HFFc6 (cell line): ENCODE data around the gene ALAS2. TPM values are rescaled to one million over a fixed set of nuclear protein-coding genes. Genes with fewer than 3 reads are reported as not detected.
"Not testable (repeated sequence)": the region's sequence is repeated elsewhere in the genome, so short reads cannot be mapped to it uniquely, and the experiment has no call there.

ENCODE experiments used
- DNase-seq: peaks from one replicate; pipeline ENCODE4 v3.0.0-alpha.2; 2018
- H3K27ac Mint-ChIP-seq: 2 replicates; pipeline ENCODE4 v1.8.0; 2020; ENCODE audit warnings: mild to moderate bottlenecking, mixed read lengths
- H3K27me3 Mint-ChIP-seq: 2 replicates; pipeline ENCODE4 v1.8.0; 2021; ENCODE audit warnings: mild to moderate bottlenecking, moderate library complexity, mixed read lengths; ENCODE audit not compliant: insufficient read depth
- H3K36me3 Mint-ChIP-seq: 2 replicates; pipeline ENCODE4 v1.8.0; 2021; ENCODE audit warnings: low read depth, mixed read lengths
- H3K4me1 Mint-ChIP-seq: 2 replicates; pipeline ENCODE4 v1.8.0; 2020; ENCODE audit warnings: low read depth, mixed read lengths
- H3K4me3 Mint-ChIP-seq: 2 replicates; pipeline ENCODE4 v1.8.0; 2020; ENCODE audit warnings: mild to moderate bottlenecking, moderate library complexity, mixed read lengths
- H3K9me3 Mint-ChIP-seq: 2 replicates; pipeline ENCODE4 v1.8.0; 2020; ENCODE audit warnings: mild to moderate bottlenecking, mixed read lengths
- total RNA-seq, 6 experiments: library from RNA; stranded (reverse); fragmentation: NEBNext Ultra II Directional; extraction: Animal tissue kit (Norgen Biotek cat#: 25700); gene quantifications; 2 replicates in 1 of 6; 3 replicates in 5 of 6; pipeline ENCODE4 v1.2.3, GENCODE V29; 2021
- TF ChIP-seq, protein P1 (sequence below): fragments of 200-600 bp; sonication (generic); IDR thresholded peaks from 2 replicates; pipeline ENCODE4 v1.5.0; 2021; ENCODE audit warnings: antibody characterized with exemption, mild to moderate bottlenecking

The ALAS2 gene
- total RNA-seq, 6 experiments from 2014 or later, result not detected

GRCh38 chrX:54991706-54992105, 39.1 kb downstream of the ALAS2 start:
- H3K27ac Mint-ChIP-seq, result no peak overlapping the region
- peaks cover 9% of the 10 kb centered on the region for H3K27me3 Mint-ChIP-seq
- H3K36me3 Mint-ChIP-seq, result no peaks in the 10 kb centered on the region
- TF ChIP-seq, protein P1, sequence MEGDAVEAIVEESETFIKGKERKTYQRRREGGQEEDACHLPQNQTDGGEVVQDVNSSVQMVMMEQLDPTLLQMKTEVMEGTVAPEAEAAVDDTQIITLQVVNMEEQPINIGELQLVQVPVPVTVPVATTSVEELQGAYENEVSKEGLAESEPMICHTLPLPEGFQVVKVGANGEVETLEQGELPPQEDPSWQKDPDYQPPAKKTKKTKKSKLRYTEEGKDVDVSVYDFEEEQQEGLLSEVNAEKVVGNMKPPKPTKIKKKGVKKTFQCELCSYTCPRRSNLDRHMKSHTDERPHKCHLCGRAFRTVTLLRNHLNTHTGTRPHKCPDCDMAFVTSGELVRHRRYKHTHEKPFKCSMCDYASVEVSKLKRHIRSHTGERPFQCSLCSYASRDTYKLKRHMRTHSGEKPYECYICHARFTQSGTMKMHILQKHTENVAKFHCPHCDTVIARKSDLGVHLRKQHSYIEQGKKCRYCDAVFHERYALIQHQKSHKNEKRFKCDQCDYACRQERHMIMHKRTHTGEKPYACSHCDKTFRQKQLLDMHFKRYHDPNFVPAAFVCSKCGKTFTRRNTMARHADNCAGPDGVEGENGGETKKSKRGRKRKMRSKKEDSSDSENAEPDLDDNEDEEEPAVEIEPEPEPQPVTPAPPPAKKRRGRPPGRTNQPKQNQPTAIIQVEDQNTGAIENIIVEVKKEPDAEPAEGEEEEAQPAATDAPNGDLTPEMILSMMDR, result no peak
- DNase-seq, result no peak
- H3K9me3 Mint-ChIP-seq, result no peaks in the 10 kb centered on the region
- H3K4me3 Mint-ChIP-seq, result no peak overlapping the region
- H3K4me1 Mint-ChIP-seq, result no peaks in the 10 kb centered on the region

DNA sequence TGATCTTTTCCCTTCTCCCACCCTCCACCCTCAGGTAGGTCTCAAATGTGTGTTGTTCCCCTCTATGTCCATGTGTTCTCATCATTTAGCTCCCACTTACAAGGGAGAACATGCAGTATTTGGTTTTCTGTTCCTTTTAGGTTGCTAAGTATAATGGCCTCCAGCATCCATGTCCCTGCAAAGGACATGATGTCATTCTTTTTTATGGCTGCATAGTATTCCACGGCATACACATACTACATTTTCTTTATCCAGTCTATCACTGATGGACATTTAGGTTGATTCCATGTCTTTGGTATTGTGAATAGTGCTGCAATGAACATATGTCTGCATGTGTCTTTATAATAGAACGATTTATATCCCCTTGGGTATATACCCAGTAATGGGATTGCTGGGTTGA, 47.5 kb downstream of the ALAS2 start:
- not testable (repeated sequence) for DNase-seq, H3K4me3 Mint-ChIP-seq, H3K36me3 Mint-ChIP-seq, H3K4me1 Mint-ChIP-seq, H3K27ac Mint-ChIP-seq, H3K27me3 Mint-ChIP-seq, H3K9me3 Mint-ChIP-seq

DNA sequence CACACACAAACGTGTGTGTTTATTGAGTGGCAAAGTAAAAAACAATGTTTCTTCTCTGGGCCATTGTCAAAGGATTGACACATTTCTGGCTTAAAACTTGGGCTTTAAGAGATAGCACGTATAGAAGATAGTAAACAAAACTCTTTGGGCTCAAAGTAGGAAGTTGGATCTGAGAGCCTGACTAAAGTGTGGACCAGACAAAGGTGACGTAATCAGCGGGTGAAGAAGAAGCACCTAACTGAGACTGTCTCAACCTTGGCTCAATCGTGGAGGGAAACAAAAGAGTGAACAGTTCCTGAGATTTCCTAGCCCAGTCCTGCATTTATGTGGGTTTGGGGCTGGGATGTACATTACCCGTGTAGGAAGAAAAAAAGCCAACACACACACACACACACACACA, 50.4 kb downstream of the ALAS2 start:
- no peak for DNase-seq
- Mint-ChIP-seq H3K27me3 (peaks cover 4% of the 10 kb centered on the region; the same call in 1 of the 2 replicates), H3K4me1 (peaks cover 5% of the 10 kb centered on the region; the same call in 1 of the 2 replicates), H3K27ac (no peak overlapping the region), H3K4me3 (no peak overlapping the region), H3K36me3 (no peaks in the 10 kb centered on the region), H3K9me3 (no peaks in the 10 kb centered on the region)
- TF ChIP-seq, protein P1, result no peak

DNA sequence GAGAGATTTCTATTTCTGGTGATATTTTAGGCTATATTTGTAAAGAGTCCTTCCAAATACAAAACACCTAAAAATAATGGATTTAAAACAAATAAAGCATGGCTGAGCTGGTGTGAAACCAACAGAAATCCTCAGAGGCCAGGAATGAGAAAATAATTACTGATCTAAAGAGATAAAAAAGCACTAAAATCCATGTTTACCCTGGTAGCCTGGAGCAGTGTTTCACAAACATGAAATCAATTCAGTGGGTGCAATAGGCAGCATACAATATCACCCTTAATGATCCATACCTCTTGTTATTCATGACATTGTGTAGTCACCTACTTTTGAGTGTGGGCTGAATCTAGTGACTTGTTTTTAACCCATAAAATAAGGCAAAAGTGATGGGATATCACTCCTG, 51.3 kb downstream of the ALAS2 start:
- no peaks in the 10 kb centered on the region for H3K36me3 Mint-ChIP-seq
- TF ChIP-seq, protein P1, result no peak
- H3K27me3 Mint-ChIP-seq, result peaks cover 2% of the 10 kb centered on the region; the same call in 1 of the 2 replicates
- H3K4me3 Mint-ChIP-seq, result no peak overlapping the region
- no peaks in the 10 kb centered on the region for H3K9me3 Mint-ChIP-seq
- no peak overlapping the region for H3K27ac Mint-ChIP-seq
- peaks cover 5% of the 10 kb centered on the region; the same call in 1 of the 2 replicates for H3K4me1 Mint-ChIP-seq
- DNase-seq, result no peak

DNA sequence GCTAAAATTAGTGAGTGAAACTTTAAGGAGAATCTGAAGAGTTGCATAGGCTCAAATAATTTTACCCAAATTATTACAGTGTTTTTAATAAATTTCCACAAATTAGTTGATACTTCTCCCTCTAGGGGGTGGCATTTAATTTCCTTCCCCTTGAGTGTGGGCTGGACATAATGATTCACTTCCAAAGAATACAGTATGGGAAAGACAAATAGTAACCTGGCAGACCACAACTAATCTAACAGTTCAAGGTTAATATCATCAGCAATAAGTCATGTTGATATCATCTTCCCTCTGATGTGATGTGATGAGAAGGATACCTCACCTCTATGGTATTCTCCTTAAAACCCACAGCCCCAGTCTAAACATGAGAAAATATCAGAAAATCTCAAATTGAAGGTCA, 52.3 kb downstream of the ALAS2 start:
- Mint-ChIP-seq H3K27ac (no peak overlapping the region), H3K4me1 (peaks cover 5% of the 10 kb centered on the region; the same call in 1 of the 2 replicates), H3K9me3 (no peaks in the 10 kb centered on the region), H3K36me3 (no peaks in the 10 kb centered on the region), H3K27me3 (peaks cover 2% of the 10 kb centered on the region; the same call in 1 of the 2 replicates), H3K4me3 (no peak overlapping the region)
- TF ChIP-seq, protein P1, result no peak
- DNase-seq, result peak; percentile 9

- no peaks in the 10 kb centered on the region for H3K36me3 Mint-ChIP-seq
- TF ChIP-seq, protein P1, result no peak
- H3K27ac Mint-ChIP-seq, result no peak overlapping the region
- peaks cover 5% of the 10 kb centered on the region; the same call in 1 of the 2 replicates for H3K4me1 Mint-ChIP-seq
- H3K4me3 Mint-ChIP-seq, result no peak overlapping the region
- peaks cover 2% of the 10 kb centered on the region; the same call in 1 of the 2 replicates for H3K27me3 Mint-ChIP-seq
- no peak for DNase-seq
- H3K9me3 Mint-ChIP-seq, result no peaks in the 10 kb centered on the region
These were observed 53.4 kb downstream of the ALAS2 start for GRCh38 chrX:54977387-54977786.
